Fibroblast of pulmonary artery (primary cell): ENCODE results near the gene SLC25A45.
A peak's percentile ranks its signal among the peaks of the same experiment; 100 is the strongest.

Experiments used
- DNase-seq: peaks from one replicate; pipeline ENCODE4 v3.0.0-alpha.2; 2010; ENCODE audit warnings: low read depth
- H3K4me3 ChIP-seq: replicated peaks from 2 replicates; pipeline ENCODE4 v1.5.1; 2011; ENCODE audit warnings: low read depth, mild to moderate bottlenecking, control low read depth, low read length, moderate library complexity
- CTCF ChIP-seq: IDR thresholded peaks from 2 replicates; pipeline ENCODE4 v1.5.1; 2011; ENCODE audit warnings: mild to moderate bottlenecking, control low read depth, low read length, inconsistent platforms; ENCODE audit errors: missing control alignments

SLC25A45 gene

GRCh38 chr11:65382033-65382803 lies at the start of gene SLC25A45:
Gene SLC25A45 (minus strand): TSS chr11:65382646. CDS start chr11:65381951, 695 bp downstream.
- peak; percentile 63 for TF ChIP-seq CTCF
- H3K4me3 ChIP-seq: peak within 1 kb of the TSS; percentile 44
- DNase-seq: peak; percentile 99

GRCh38 chr11:65431451-65432099 lies 49.1 kb upstream of the SLC25A45 start:
- peak; percentile 68 for DNase-seq
- no peak for TF ChIP-seq CTCF
- peak overlapping the region; percentile 96 for H3K4me3 ChIP-seq

- H3K4me3 ChIP-seq: peak overlapping the region; percentile 96
- no peak for TF ChIP-seq CTCF
- peak; percentile 81 for DNase-seq
Observed at GRCh38 chr11:65430406-65431217, 48.2 kb upstream of the SLC25A45 start.

- peak overlapping the region; percentile 96 for H3K4me3 ChIP-seq
- no peak for TF ChIP-seq CTCF
- peak; percentile 92 for DNase-seq
Observed at GRCh38 chr11:65429724-65430405, 47.4 kb upstream of the SLC25A45 start.

GRCh38 chr11:65429068-65429681 lies 46.7 kb upstream of the SLC25A45 start:
- H3K4me3 ChIP-seq: peak overlapping the region; percentile 96
- TF ChIP-seq CTCF: no peak
- peak; percentile 86 for DNase-seq

- H3K4me3 ChIP-seq: peak overlapping the region; percentile 96
- no peak for DNase-seq
- TF ChIP-seq CTCF: no peak
Observed at GRCh38 chr11:65428578-65429067, 46.2 kb upstream of the SLC25A45 start.
